ENCODE results near the gene MIPOL1.
A peak's percentile ranks its signal among the peaks of the same experiment; 100 is the strongest.

Gene MIPOL1

DNA sequence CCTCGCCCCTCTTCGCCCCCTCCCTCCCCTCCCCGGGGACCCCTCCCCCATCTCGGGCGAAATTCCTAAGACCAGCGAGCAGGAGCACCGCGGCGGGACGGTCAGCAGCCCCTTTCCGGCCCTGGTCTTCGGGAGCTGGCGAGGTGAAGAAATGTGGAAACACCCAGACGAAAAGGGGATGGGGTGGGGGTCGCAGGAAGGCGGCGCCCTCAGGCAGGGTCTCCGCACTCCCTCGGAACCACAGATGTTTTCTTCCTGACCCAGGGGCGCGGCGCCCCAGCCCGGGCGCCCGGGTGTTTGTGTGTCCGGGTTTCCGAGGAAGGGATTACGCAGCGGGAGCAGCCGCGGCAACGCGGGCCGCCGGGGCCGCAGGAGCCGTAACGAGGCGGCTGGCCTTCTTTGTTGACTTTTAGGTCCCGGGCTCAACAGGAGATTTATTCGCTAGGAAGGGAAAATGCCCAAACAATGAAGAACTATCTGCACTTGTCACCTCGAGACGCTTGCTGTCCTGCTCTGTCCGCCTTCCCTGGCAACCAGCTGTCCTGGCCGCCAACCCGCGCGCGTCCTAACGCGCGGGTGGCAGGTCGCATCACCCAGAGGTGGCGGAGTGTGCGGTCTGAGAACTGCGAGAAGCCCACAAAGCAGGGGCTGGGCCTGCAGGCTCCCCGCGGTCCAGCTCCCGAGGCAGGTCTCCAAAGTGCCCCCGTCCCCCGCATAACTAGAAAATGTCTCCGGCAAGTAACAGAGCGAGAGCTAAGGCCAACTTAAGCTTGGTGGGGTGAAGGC, 390.3 kb downstream of the MIPOL1 start:
- H3K36me3 Mint-ChIP-seq (ENCODE audit: low read depth): no peaks in the 10 kb centered on the region
- H3K9me3 Mint-ChIP-seq: no peaks in the 10 kb centered on the region
- H3K4me3 Mint-ChIP-seq: no peak overlapping the region
- no peak overlapping the region for H3K27ac Mint-ChIP-seq
- H3K4me1 Mint-ChIP-seq (ENCODE audit: low read depth): no peaks in the 10 kb centered on the region
- intact Hi-C loops (cut with micrococcal nuclease): no loop called here
- H3K27me3 Mint-ChIP-seq: peaks cover 90% of the 10 kb centered on the region

DNA sequence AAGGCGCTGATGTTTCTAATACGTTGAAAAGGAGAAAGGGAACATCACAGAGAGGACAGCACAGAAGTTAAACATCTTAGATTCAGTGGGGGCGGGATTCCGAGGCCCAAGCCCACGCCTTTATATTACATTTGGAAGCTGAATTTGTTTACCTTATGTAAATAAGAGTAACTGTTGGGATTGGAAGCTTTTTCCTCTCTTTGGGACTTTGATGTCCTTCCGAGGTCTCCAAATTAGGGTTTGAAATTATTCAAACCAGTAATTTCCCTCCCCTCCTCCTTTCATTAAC, 390.9 kb downstream of the MIPOL1 start:
- no peak overlapping the region for H3K27ac Mint-ChIP-seq
- H3K4me3 Mint-ChIP-seq: no peak overlapping the region

DNA sequence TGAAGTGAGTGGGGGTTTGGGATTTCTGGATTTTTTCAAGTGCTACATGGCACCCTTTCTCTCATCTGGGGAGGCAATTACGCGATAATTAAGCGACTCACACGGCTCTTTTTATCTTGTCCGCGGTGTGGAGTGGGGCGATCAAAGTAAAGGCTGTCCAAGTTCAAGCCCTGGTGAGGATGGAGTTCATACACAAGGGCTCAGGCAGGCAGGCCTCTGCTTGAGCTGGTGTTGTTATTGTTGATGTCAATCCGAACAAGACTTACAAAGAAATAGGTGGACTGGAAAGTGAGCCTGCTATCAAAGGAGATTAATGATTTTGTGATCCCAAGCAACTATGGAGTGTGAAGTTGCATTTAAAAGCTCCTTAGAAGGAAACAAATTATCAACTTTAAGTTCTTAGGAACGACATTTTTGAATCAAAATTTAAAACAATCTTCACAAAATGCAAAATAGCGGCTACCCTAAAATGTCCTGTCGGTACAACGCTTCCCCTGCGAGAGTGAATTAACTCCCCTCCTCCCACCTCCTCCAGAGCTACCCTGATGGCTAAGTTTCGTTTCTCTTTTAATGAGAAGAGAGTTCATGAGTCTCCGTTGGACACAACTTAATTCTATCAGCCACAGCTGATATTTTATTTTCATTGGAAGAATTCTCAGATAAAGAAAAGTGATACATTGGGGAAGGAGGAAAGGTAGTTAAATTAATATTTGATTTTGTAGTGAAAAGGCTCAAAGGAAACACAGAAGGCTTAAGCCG, 391.4 kb downstream of the MIPOL1 start:
- peaks cover 88% of the 10 kb centered on the region for H3K27me3 Mint-ChIP-seq
- intact Hi-C loops (cut with micrococcal nuclease): no loop called here
- H3K36me3 Mint-ChIP-seq (ENCODE audit: low read depth): no peaks in the 10 kb centered on the region
- no peaks in the 10 kb centered on the region for H3K9me3 Mint-ChIP-seq
- no peak overlapping the region for H3K4me3 Mint-ChIP-seq
- H3K4me1 Mint-ChIP-seq (ENCODE audit: low read depth): no peaks in the 10 kb centered on the region
- H3K27ac Mint-ChIP-seq: no peak overlapping the region

More for the DNA sequence above, 390.9 kb downstream of the MIPOL1 start:
- Mint-ChIP-seq H3K36me3 (ENCODE audit: low read depth) (no peaks in the 10 kb centered on the region), H3K9me3 (no peaks in the 10 kb centered on the region), H3K4me1 (ENCODE audit: low read depth) (no peaks in the 10 kb centered on the region), H3K27me3 (peaks cover 89% of the 10 kb centered on the region)
- intact Hi-C loops (cut with micrococcal nuclease): no loop called here

DNA sequence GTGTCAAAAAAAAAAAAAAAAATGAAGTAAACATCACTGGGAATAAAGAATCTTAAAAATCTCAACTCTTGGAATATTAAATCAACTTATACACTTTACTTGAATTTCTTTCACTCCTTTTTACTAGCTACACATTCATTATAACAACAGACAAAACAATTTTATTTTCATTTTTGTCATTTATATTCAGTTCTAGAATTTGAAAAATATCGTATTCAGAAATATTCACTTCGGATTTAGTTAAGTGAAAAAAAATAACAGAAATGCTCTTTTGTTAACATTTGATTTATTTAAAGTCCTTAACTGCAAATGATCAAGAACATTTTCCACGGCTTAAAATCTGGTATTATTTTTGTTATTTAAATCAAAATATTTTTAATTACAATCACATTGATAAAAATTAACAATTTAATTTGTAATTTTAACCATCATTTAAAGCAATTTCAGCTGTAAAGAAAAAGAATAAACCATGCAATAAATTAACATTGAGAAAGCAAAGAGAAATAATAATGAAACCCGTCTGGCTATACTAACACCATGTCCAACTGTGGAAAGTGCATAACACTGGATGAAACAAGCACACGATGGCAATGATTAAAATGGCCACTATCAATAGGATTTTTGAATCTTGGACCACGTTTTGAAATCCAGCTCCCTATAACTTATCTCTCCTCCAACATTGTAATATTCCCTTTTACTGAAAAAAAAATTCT, 392.1 kb downstream of the MIPOL1 start:
- Mint-ChIP-seq H3K4me1 (ENCODE audit: low read depth) (peaks cover 4% of the 10 kb centered on the region), H3K4me3 (no peak overlapping the region), H3K27ac (no peak overlapping the region), H3K9me3 (no peaks in the 10 kb centered on the region), H3K36me3 (ENCODE audit: low read depth) (no peaks in the 10 kb centered on the region), H3K27me3 (peaks cover 87% of the 10 kb centered on the region)
- intact Hi-C loops (cut with micrococcal nuclease): no loop called here

DNA sequence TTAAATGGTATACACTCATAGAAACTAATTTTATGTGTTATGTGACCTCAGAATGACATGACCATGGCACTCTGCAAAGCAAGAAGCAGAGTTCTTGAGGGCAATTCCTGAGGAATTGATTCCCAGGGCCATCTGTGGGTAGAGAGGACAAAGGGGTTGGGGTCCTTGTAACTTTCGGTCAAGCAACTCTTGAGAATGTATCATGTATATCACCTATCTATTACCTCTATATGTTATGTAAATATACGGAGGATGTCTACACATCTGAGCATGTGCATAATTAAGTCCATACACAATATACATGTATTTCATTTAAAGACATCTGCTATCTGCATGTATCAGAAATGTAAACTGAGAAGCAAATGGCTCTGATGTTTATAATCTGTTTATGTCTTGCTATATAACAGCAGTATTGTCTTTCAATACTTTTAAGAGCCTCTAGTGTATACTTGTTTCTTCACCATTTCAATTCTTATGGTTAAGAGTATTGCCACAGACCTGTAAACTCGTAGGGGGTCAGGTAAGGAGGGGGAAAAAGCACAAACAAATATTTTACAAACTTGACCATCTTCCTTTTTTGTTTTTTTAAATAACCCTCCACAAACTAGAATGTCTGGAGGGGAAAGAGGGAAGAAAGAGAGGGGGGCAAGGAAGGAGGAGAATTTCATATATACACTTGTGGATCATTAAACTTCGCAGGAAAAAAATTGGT, 392.8 kb downstream of the MIPOL1 start:
- intact Hi-C loops (cut with micrococcal nuclease): no loop called here
- Mint-ChIP-seq H3K27ac (no peak overlapping the region), H3K36me3 (ENCODE audit: low read depth) (no peaks in the 10 kb centered on the region), H3K4me1 (ENCODE audit: low read depth) (peaks cover 8% of the 10 kb centered on the region), H3K27me3 (peaks cover 84% of the 10 kb centered on the region), H3K4me3 (no peak overlapping the region), H3K9me3 (no peaks in the 10 kb centered on the region)

DNA sequence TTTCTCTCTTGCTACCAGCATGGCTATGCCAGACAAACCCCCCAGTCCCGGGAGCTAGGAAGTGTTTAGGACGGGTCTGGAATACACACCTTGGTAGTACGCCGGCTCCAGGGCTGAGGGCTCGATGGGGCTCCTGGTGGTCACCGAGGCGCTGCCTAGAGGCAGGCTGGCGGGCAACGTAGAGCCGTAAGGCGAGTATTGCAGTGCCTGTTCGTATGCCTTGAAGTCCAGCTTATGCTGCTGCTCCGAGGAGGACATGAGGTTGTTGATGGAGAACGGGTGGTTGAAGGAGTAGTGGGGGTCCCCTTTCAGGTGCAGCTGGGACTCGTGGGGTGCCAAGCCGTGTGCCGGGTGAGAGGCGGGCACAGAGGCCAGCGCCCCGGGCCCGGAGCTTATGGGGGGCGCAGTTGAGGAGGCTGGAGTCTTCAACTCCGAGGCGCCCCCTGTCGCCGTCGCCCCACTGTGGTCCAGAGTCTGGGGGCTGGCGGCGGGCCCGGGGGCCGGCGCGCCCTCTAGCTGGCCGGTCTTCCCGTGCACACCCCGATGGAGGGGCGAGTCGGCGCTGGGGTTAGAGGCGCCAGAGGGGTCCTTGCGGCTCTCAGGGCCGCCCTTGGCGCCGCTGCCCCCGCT, 393.7 kb downstream of the MIPOL1 start:
- Mint-ChIP-seq H3K36me3 (ENCODE audit: low read depth) (no peaks in the 10 kb centered on the region), H3K9me3 (no peaks in the 10 kb centered on the region), H3K27ac (no peak overlapping the region), H3K4me1 (ENCODE audit: low read depth) (peaks cover 16% of the 10 kb centered on the region), H3K4me3 (no peak overlapping the region), H3K27me3 (peaks cover 84% of the 10 kb centered on the region)
- intact Hi-C loops (cut with micrococcal nuclease): no loop called here

DNA sequence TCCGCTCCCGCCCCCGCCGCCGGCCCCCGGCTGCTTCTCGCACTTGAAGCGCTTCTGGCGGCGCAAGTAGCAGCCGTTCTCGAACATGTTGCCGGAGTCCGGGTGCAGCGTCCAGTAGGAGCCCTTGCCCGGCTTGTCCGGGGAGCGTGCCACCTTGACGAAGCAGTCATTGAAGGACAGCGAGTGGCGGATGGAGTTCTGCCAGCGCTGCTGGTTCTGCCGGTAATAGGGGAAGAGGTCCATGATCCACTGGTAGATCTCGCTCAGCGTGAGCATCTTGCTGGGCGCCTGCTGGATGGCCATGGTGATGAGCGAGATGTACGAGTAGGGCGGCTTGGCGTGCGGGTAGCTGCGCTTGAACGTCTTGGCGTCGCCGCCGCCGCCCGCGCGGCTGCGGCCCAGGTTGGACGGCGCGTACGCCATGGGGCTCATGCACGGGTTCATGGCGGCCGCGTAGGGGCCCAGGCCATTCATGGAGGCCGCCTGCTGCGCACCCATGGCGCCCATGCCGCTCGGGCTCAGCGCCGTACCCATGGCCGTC, 394.3 kb downstream of the MIPOL1 start:
- Mint-ChIP-seq H3K27ac (no peak overlapping the region), H3K4me1 (ENCODE audit: low read depth) (peaks cover 17% of the 10 kb centered on the region), H3K27me3 (peaks cover 89% of the 10 kb centered on the region), H3K36me3 (ENCODE audit: low read depth) (no peaks in the 10 kb centered on the region), H3K9me3 (no peaks in the 10 kb centered on the region), H3K4me3 (no peak overlapping the region)
- intact Hi-C loops (cut with micrococcal nuclease): no loop called here

DNA sequence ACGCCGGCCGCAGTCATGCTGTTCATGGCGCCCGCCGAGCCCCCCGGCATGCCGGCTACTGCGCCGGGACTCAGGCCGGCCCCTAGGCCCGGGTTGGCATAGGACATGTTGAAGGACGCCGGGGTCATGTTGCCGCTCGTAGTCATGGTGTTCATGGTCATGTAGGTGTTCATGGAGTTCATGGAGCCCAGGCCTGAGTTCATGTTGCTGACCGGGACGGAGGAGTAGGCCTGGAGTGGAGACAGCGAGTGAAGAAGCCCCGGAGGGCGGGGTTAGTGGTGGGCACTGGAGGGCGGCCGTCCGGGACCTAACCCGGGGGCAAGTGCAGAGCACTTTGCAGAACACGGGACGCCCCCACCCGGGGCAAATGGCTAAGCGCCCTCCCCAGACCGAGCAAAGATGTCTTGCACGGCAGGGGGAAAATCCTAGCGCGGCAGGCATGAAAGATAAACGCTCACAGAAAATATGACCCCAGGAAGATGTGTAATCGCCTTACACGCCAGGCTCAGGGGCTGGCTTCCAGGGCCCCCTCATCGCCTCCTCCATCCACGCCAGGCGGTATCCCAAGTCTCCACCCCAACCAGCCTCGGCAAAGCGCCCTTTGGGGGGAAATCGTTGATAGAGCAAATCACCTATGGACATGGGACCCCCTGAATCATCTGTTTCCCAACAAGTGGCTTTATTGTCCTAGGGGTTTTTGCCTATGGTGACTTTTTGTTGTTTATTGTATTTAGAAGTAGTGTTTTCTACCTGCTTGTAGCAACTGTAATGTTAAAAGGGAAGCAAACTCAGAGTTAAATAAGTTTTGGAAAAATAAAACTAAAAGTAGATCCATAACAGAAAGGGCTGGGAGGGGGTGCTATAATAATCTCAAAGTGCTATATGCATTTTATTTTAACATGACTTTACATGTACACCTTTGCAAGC, 395.0 kb downstream of the MIPOL1 start:
- peaks cover 87% of the 10 kb centered on the region for H3K27me3 Mint-ChIP-seq
- no peaks in the 10 kb centered on the region for H3K9me3 Mint-ChIP-seq
- H3K4me3 Mint-ChIP-seq: no peak overlapping the region
- peaks cover 19% of the 10 kb centered on the region for H3K4me1 Mint-ChIP-seq (ENCODE audit: low read depth)
- intact Hi-C loops (cut with micrococcal nuclease): no loop called here
- no peaks in the 10 kb centered on the region for H3K36me3 Mint-ChIP-seq (ENCODE audit: low read depth)
- no peak overlapping the region for H3K27ac Mint-ChIP-seq

DNA sequence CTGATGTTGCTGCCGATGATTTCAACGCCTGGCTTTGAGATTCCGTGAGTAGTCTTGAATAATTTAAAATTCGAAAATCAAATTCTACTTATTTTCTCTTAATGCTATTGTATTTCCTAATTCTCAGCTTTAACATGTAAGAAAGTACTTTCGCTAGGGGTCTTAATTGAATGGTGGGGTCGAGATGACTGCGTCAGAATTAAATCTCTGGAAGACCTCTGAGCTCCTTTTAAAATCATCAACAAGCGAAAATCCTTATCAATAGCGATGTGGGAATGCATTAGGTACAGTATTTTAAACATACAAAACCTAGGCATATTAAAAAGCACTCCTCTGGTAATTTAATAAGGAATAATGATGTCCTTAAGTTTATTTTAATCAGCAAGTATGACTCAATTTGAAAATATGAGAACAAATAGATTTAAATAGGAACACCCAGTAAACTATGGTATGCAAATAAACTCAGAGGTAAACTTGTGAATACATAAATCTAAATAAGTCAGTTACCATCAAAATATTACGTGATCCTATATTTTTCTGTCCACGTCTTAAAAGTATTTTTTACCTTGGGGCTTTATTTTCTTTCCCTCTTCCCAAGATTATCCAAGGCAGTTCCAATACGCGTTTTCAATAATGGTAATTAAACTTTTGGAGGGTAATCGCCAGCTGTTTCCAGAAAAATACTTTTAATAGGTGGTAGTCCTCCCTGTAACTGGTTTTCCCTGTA, 395.9 kb downstream of the MIPOL1 start:
- intact Hi-C loops (cut with micrococcal nuclease): no loop called here
- Mint-ChIP-seq H3K36me3 (ENCODE audit: low read depth) (no peaks in the 10 kb centered on the region), H3K4me3 (no peak overlapping the region), H3K4me1 (ENCODE audit: low read depth) (peaks cover 24% of the 10 kb centered on the region), H3K27me3 (peaks cover 87% of the 10 kb centered on the region), H3K9me3 (no peaks in the 10 kb centered on the region), H3K27ac (no peak overlapping the region)

DNA sequence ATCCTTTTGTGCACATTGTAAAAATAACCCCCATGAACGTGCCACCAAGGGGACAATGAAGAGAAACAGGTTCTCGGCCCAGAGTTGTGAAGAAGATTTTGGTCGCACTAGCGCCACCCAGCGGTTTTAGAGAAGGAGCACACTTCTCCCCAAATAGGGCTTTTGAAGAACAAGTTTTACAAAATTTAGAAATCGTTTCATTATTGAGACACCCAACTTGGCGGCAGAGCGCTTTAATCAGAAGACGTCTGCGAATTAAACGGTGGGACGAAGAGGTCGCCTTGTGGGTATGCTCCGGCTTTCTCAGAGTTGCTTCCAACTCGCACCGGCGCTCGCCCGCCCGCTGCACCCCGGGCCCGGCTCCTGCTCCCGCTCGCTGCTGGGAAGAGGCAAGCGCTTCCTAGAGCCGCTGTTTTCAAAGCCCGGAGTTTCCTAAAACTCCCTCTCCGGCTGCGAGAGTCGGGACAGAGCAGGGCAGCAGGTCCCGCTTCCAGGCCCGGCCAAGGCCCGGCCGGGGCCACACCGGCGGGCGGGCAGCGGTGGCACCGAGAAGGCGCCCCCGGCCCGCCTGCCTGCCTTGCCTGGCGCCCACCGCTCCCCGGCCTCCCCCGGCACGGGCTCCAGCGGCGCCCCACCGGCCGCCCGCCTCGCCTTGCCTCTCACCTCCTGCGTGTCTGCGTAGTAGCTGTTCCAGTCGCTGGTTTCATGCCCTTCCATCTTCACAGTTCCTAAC, 396.7 kb downstream of the MIPOL1 start:
- Mint-ChIP-seq H3K9me3 (no peaks in the 10 kb centered on the region), H3K27me3 (peaks cover 87% of the 10 kb centered on the region), H3K4me3 (peak overlapping the region; percentile 70), H3K27ac (no peak overlapping the region), H3K36me3 (ENCODE audit: low read depth) (no peaks in the 10 kb centered on the region), H3K4me1 (ENCODE audit: low read depth) (peaks cover 24% of the 10 kb centered on the region)
- intact Hi-C loops (cut with micrococcal nuclease): no loop called here

DNA sequence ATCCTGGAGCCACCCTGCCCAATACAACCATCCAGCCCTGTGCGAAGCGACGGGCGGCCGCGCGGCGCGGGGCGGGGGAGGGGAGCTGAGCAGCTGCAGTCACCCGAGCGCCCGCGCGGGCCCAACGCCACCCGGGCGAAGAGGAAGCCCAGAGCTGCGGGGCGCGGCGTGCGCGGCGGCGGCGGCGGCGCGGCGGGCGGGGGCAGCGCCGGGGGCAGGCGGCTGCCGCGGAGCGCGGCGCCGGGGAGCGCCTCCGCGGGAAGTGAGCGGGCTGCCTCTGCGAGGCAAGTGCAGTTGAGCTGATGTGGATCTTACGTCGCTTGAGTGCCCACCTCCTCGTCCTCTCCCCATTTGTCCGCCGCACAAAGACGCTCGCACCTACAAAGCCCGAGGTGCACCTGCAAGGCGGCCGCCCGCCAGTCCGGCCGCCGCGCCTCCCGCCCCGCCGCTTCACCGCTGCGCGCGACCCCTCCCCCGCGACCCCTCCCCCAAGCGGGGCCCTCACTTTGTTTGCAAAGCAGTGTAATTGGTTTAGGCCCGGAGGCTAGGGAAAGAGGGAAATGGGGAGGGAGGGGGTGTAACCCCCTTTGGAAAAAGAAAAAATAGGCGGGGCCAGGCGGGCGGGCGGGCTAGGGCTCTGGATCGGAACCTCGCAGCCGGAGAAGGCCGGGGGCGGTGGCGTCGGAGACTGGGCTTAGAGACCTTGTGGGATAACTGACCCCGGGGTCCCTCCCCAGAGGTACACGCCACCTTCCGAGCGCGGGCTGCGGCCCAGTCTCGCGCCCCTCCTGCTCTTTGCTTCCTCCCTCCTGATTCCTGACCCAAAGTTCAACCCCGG, 397.5 kb downstream of the MIPOL1 start, which contains the start of the genes FOXA1 and TTC6:
TSS of gene FOXA1 (minus strand) at position 279 of the 838 bp plus-strand sequence. CDS start at position 2, 277 bp downstream.
TSS of gene TTC6 (plus strand) at position 659 of the 838 bp plus-strand sequence. CDS start 26,436 bp downstream, outside the sequence.
- H3K27ac Mint-ChIP-seq: no peak within 1 kb of the TSS
- H3K9me3 Mint-ChIP-seq: no peaks in the 10 kb centered on the region
- no peaks in the 10 kb centered on the region for H3K36me3 Mint-ChIP-seq (ENCODE audit: low read depth)
- peaks cover 24% of the 10 kb centered on the region for H3K4me1 Mint-ChIP-seq (ENCODE audit: low read depth)
- peak within 1 kb of the TSS; percentile 72 for H3K4me3 Mint-ChIP-seq
- intact Hi-C loops (cut with micrococcal nuclease): no loop called here
- peaks cover 91% of the 10 kb centered on the region for H3K27me3 Mint-ChIP-seq

All from dendritic cell treated with granulocyte-macrophage colony-stimulating factor and Interleukin-4, amounts not matched to agents 40 ng/mL and 50 ng/mL, for 4 days (primary cell).